H9 (cell line): ENCODE results near the gene OR8K1. TPM values are rescaled to one million over a fixed set of nuclear protein-coding genes. Genes with fewer than 3 reads are reported as not detected.

ENCODE experiments used
- DNase-seq: peaks from one replicate; pipeline ENCODE4 v3.0.0-alpha.2; 2017
- H2AFZ ChIP-seq: one replicate; pipeline ENCODE4 v1.6.1; 2013; ENCODE audit warnings: mild to moderate bottlenecking, low read length, control low read depth, moderate library complexity
- H2AK5ac ChIP-seq: 2 replicates; pipeline ENCODE4 v1.6.1; 2013; ENCODE audit warnings: low read length, control low read depth, mixed read lengths; ENCODE audit not compliant: insufficient read length
- H2BK120ac ChIP-seq: one replicate; pipeline ENCODE4 v1.6.1; 2013; ENCODE audit warnings: low read depth, mild to moderate bottlenecking, low read length, control low read depth, inconsistent platforms; ENCODE audit not compliant: poor library complexity, severe bottlenecking
- H2BK12ac ChIP-seq: 2 replicates; pipeline ENCODE4 v1.6.1; 2013; ENCODE audit warnings: low read length, control low read depth, mixed read lengths, low read depth; ENCODE audit not compliant: insufficient read length
- H2BK15ac ChIP-seq: 2 replicates; pipeline ENCODE4 v1.6.1; 2013; ENCODE audit warnings: low read depth, low read length, control low read depth
- H2BK20ac ChIP-seq: one replicate; pipeline ENCODE4 v1.6.1; 2013; ENCODE audit warnings: low read depth, mild to moderate bottlenecking, low read length, control low read depth, inconsistent platforms; ENCODE audit not compliant: poor library complexity, severe bottlenecking
- H2BK5ac ChIP-seq: 2 replicates; pipeline ENCODE4 v1.6.1; 2013; ENCODE audit warnings: low read length, control low read depth, mixed read lengths; ENCODE audit not compliant: insufficient read length
- H3K14ac ChIP-seq: 2 replicates; pipeline ENCODE4 v1.6.1; 2013; ENCODE audit warnings: low read length, control low read depth; ENCODE audit not compliant: insufficient read depth
- H3K18ac ChIP-seq: 2 replicates; pipeline ENCODE4 v1.6.1; 2013; ENCODE audit warnings: low read depth, mild to moderate bottlenecking, mixed read lengths, low read length, control low read depth; ENCODE audit not compliant: insufficient read length
- H3K23ac ChIP-seq: 2 replicates; pipeline ENCODE4 v1.6.1; 2013; ENCODE audit warnings: low read length, control low read depth, mixed read lengths, low read depth; ENCODE audit not compliant: insufficient read length
- H3K23me2 ChIP-seq: 2 replicates; pipeline ENCODE4 v1.6.1; 2013; ENCODE audit warnings: low read depth, mild to moderate bottlenecking, mixed read lengths, low read length, control low read depth; ENCODE audit not compliant: insufficient read length, poor library complexity, severe bottlenecking
- H3K27ac ChIP-seq: 2 replicates; pipeline ENCODE4 v1.5.1; 2013; ENCODE audit warnings: low read length, control low read depth, mixed read lengths, low read depth; ENCODE audit not compliant: insufficient read length
- H3K27me3 ChIP-seq: 2 replicates; pipeline ENCODE4 v1.6.1; 2013; ENCODE audit warnings: low read length, control low read depth, inconsistent platforms; ENCODE audit not compliant: insufficient read depth
- H3K4ac ChIP-seq: 2 replicates; pipeline ENCODE4 v1.6.1; 2013; ENCODE audit warnings: low read depth, mild to moderate bottlenecking, control low read depth, inconsistent platforms, low read length, moderate library complexity
- H3K4me1 ChIP-seq: 2 replicates; pipeline ENCODE4 v1.6.1; 2013; ENCODE audit warnings: low read length, control low read depth, inconsistent platforms; ENCODE audit not compliant: insufficient read depth
- H3K4me2 ChIP-seq: 2 replicates; pipeline ENCODE4 v1.6.1; 2013; ENCODE audit warnings: low read length, control low read depth, mixed read lengths; ENCODE audit not compliant: insufficient read length, insufficient read depth
- H3K56ac ChIP-seq: 2 replicates; pipeline ENCODE4 v1.6.1; 2013; ENCODE audit warnings: low read depth, mild to moderate bottlenecking, mixed read lengths, low read length, control low read depth; ENCODE audit not compliant: insufficient read length
- H3K79me1 ChIP-seq: 2 replicates; pipeline ENCODE4 v1.6.1; 2013; ENCODE audit warnings: low read depth, mild to moderate bottlenecking, moderate library complexity, low read length, control low read depth, inconsistent platforms; ENCODE audit not compliant: insufficient read depth, poor library complexity, severe bottlenecking
- H3K79me2 ChIP-seq: 2 replicates; pipeline ENCODE4 v1.6.1; 2013; ENCODE audit warnings: low read length, control low read depth, inconsistent platforms; ENCODE audit not compliant: insufficient read depth
- H3K9ac ChIP-seq: 2 replicates; pipeline ENCODE4 v1.6.1; 2013; ENCODE audit warnings: low read length, control low read depth, mixed read lengths; ENCODE audit not compliant: insufficient read length; ENCODE audit errors: extremely low read depth
- H3K9me3 ChIP-seq: one replicate; pipeline ENCODE4 v1.6.1; 2013; ENCODE audit warnings: low read depth, low read length, inconsistent platforms; ENCODE audit not compliant: control insufficient read depth
- H3T11ph ChIP-seq: one replicate; pipeline ENCODE4 v1.6.1; 2013; ENCODE audit warnings: mild to moderate bottlenecking, low read length, control low read depth, inconsistent platforms
- H4K20me1 ChIP-seq: one replicate; pipeline ENCODE4 v1.6.1; 2013; ENCODE audit not compliant: control insufficient read depth, insufficient read length, insufficient read depth
- H4K5ac ChIP-seq: 2 replicates; pipeline ENCODE4 v1.6.1; 2013; ENCODE audit warnings: low read depth, mild to moderate bottlenecking, mixed read lengths, low read length, control low read depth; ENCODE audit not compliant: insufficient read length
- H4K8ac ChIP-seq: replicated peaks from 2 replicates; pipeline ENCODE4 v1.6.1; 2013; ENCODE audit warnings: low read length, control low read depth, mixed read lengths, low read depth; ENCODE audit not compliant: insufficient read length
- H4K91ac ChIP-seq: 2 replicates; pipeline ENCODE4 v1.6.1; 2013; ENCODE audit warnings: low read depth, mild to moderate bottlenecking, moderate library complexity, mixed read lengths, low read length, control low read depth; ENCODE audit not compliant: insufficient read length
- H3K27ac Mint-ChIP-seq, 3 experiments: 2 replicates in 2 of 3; 3 replicates in 1 of 3; pipeline ENCODE4 v1.8.0; 2020 to 2021; ENCODE audit warnings: mixed read lengths in 3 of 3, mild to moderate bottlenecking in 1 of 3, moderate library complexity in 1 of 3
- H3K27me3 Mint-ChIP-seq: 2 replicates; pipeline ENCODE4 v1.8.0; 2021; ENCODE audit warnings: low read depth, mild to moderate bottlenecking, moderate library complexity, mixed read lengths
- H3K36me3 Mint-ChIP-seq, 3 experiments: 2 replicates in 2 of 3; 3 replicates in 1 of 3; pipeline ENCODE4 v1.8.0; 2020 to 2021; ENCODE audit warnings: low read depth in 3 of 3, mixed read lengths in 3 of 3; ENCODE audit not compliant: insufficient read depth in 1 of 3
- H3K4me1 Mint-ChIP-seq, 2 experiments: 2 replicates each; pipeline ENCODE4 v1.8.0; 2020; ENCODE audit warnings: mixed read lengths in 2 of 2
- H3K4me3 Mint-ChIP-seq, 2 experiments: 2 replicates in 1 of 2; 3 replicates in 1 of 2; pipeline ENCODE4 v1.8.0; 2020 to 2021; ENCODE audit warnings: mild to moderate bottlenecking in 2 of 2, mixed read lengths in 2 of 2, moderate library complexity in 1 of 2
- H3K9me3 Mint-ChIP-seq, 2 experiments: 2 replicates in 1 of 2; 3 replicates in 1 of 2; pipeline ENCODE4 v1.8.0; 2020; ENCODE audit warnings: mild to moderate bottlenecking in 2 of 2, mixed read lengths in 2 of 2, moderate library complexity in 1 of 2
- CTCF ChIP-seq: fragments of 200-600 bp; sonication (generic); conservative IDR thresholded peaks from 3 replicates; pipeline ENCODE4 v1.8.0; 2021; ENCODE audit warnings: antibody characterized with exemption, mild to moderate bottlenecking
- WGBS: extraction: QIAGEN DNeasy Blood & Tissue Kit; methylation state at CpG from one replicate; pipeline ENCODE4 v1.1.7; 2013; ENCODE audit warnings: missing lambda C conversion rate, low lambda C conversion rate, mixed read lengths; ENCODE audit not compliant: insufficient read length; ENCODE audit errors: extremely low coverage; 5-methylcytosine and 5-hydroxymethylcytosine counted together
- total RNA-seq: library from RNA; stranded (reverse); gene quantifications from 2 replicates; pipeline ENCODE4 v1.2.1, GENCODE V29; 2021

The OR8K1 gene
- total RNA-seq, 1 experiment from 2014 or later: not detected

GRCh38 chr11:56380120-56380519, 34.3 kb downstream of the OR8K1 start:
- Histone ChIP-seq H4K20me1 (no peaks in the 10 kb centered on the region), H3K18ac (no peak overlapping the region), H2BK12ac (no peak overlapping the region), H2AK5ac (no peak overlapping the region), H3K4me2 (no peak overlapping the region), H3K23ac (no peak overlapping the region), H4K91ac (no peak overlapping the region), H3K79me1 (no peaks in the 10 kb centered on the region), H3K27me3 (no peaks in the 10 kb centered on the region), H2AFZ (no peak overlapping the region), H3K27ac (no peak overlapping the region), H4K8ac (no peak overlapping the region), H2BK5ac (no peak overlapping the region), H3K9ac (no peak overlapping the region), H3T11ph (no peak overlapping the region), H4K5ac (no peak overlapping the region), H2BK15ac (no peak overlapping the region), H3K56ac (no peak overlapping the region), H3K9me3 (peaks cover 15% of the 10 kb centered on the region), H3K23me2 (no peaks in the 10 kb centered on the region), H2BK120ac (no peak overlapping the region), H3K4me1 (no peaks in the 10 kb centered on the region), H3K79me2 (no peaks in the 10 kb centered on the region), H3K14ac (no peak overlapping the region), H2BK20ac (no peak overlapping the region), H3K4ac (no peak overlapping the region)
- DNase-seq: no peak
- H3K4me1 Mint-ChIP-seq: no peaks in the 10 kb centered on the region
- no peaks in the 10 kb centered on the region; a peak in 1 of 7 replicates for H3K36me3 Mint-ChIP-seq
- no peak for TF ChIP-seq CTCF
- WGBS: no CpG with 5 or more reads among the region's 2 CpGs
- H3K27ac Mint-ChIP-seq: no peak overlapping the region
- no peak overlapping the region for H3K4me3 Mint-ChIP-seq
- H3K27me3 Mint-ChIP-seq: no peaks in the 10 kb centered on the region
- H3K9me3 Mint-ChIP-seq: peaks cover 0 to 1% of the 10 kb centered on the region in 2 experiments; a peak in 1 of 5 replicates
